PFSK-1 (cell line): Measurements from ENCODE around the gene NLN.

ENCODE experiments used
- FOXP2 ChIP-seq: optimal IDR thresholded peaks from 2 replicates; pipeline ENCODE3; 2011; ENCODE audit warnings: borderline replicate concordance, control low read depth, inconsistent platforms; ENCODE audit not compliant: insufficient read depth; ENCODE audit errors: extremely low read length, extremely low read depth
- POLR2AphosphoS5 ChIP-seq: IDR thresholded peaks from 2 replicates; pipeline ENCODE4 v1.6.1; 2012; ENCODE audit warnings: low read depth, mild to moderate bottlenecking, control low read depth, low read length, moderate library complexity
- SIN3A ChIP-seq: IDR thresholded peaks from 2 replicates; pipeline ENCODE4 v1.6.1; 2012; ENCODE audit warnings: mild to moderate bottlenecking, low read length, moderate library complexity, borderline replicate concordance; ENCODE audit not compliant: insufficient read depth
- TAF1 ChIP-seq: IDR thresholded peaks from 2 replicates; pipeline ENCODE4 v1.6.1; 2012; ENCODE audit warnings: low read length, control low read depth, borderline replicate concordance; ENCODE audit not compliant: insufficient read depth
- TF ChIP-seq, protein P1 (sequence below), 2 experiments: IDR thresholded peaks; 2 replicates each; pipeline versions ENCODE4 v1.6.1 to v1.8.0; 2011 to 2012; ENCODE audit warnings: low read depth in 2 of 2, low read length in 2 of 2, control low read depth in 1 of 2, inconsistent platforms in 1 of 2, mild to moderate bottlenecking in 1 of 2, moderate library complexity in 1 of 2; ENCODE audit not compliant: insufficient read depth in 1 of 2

NLN gene

DNA sequence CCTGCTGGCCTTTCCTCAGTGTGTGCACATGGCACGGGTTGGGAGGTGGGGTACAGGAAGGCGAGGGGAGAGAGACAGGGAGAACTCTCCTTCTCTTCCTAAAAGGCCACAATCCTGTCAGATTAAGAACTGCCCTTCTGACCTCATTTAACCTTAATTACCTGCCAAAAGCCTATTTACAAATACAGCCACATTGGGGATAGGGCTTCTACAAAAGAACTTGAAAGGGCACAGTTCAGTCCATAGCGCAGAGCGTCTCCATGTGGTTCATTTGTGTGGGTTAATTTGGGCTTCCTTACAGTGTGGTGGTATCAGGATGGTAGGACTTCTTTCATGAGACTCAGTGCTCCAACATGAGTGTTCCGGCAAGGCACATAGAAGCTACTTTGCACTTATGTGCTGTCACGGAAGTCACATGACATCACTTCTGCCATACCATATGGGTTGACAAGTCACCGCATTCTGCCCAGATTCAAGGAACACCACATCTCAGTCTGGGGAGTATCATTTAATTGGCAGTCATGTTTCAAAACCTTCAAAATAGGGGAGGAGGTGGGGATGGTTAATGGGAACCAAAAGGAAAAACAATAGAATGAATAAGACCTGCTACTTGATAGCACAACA lies 46.8 kb downstream of the NLN start:
- TF ChIP-seq SIN3A (no peak), FOXP2 (no peak), TAF1 (no peak), POLR2AphosphoS5 (no peak)
- TF ChIP-seq, protein P1, sequence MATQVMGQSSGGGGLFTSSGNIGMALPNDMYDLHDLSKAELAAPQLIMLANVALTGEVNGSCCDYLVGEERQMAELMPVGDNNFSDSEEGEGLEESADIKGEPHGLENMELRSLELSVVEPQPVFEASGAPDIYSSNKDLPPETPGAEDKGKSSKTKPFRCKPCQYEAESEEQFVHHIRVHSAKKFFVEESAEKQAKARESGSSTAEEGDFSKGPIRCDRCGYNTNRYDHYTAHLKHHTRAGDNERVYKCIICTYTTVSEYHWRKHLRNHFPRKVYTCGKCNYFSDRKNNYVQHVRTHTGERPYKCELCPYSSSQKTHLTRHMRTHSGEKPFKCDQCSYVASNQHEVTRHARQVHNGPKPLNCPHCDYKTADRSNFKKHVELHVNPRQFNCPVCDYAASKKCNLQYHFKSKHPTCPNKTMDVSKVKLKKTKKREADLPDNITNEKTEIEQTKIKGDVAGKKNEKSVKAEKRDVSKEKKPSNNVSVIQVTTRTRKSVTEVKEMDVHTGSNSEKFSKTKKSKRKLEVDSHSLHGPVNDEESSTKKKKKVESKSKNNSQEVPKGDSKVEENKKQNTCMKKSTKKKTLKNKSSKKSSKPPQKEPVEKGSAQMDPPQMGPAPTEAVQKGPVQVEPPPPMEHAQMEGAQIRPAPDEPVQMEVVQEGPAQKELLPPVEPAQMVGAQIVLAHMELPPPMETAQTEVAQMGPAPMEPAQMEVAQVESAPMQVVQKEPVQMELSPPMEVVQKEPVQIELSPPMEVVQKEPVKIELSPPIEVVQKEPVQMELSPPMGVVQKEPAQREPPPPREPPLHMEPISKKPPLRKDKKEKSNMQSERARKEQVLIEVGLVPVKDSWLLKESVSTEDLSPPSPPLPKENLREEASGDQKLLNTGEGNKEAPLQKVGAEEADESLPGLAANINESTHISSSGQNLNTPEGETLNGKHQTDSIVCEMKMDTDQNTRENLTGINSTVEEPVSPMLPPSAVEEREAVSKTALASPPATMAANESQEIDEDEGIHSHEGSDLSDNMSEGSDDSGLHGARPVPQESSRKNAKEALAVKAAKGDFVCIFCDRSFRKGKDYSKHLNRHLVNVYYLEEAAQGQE (IDR thresholded peaks at IDR 0.05; ENCODE audit: insufficient read depth in 1 of 2, low read depth in 2 of 2, low read length in 2 of 2) = no peak

DNA sequence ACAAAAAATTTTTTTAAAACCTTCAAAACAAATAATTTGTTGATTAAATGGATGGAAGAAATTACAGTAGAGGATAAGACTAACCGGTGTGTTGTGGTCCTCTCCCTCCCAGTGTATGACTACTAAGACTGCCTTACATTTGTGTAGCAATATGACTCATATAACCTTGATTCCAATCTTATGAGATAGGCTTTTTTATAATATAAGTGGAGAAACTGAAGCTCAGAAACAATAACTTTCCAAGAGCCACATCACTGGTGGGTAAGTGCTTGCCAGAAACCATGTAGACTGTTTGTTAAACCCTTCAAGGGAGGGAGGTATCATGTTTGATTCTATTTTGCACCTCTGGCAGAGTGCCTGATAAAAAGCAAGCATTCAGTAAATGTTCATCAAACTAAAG lies 47.5 kb downstream of the NLN start:
- TF ChIP-seq FOXP2 (no peak), POLR2AphosphoS5 (no peak), SIN3A (no peak), TAF1 (no peak)
- TF ChIP-seq, protein P1 (IDR thresholded peaks at IDR 0.05; ENCODE audit: insufficient read depth in 1 of 2, low read depth in 2 of 2, low read length in 2 of 2) = no peak

DNA sequence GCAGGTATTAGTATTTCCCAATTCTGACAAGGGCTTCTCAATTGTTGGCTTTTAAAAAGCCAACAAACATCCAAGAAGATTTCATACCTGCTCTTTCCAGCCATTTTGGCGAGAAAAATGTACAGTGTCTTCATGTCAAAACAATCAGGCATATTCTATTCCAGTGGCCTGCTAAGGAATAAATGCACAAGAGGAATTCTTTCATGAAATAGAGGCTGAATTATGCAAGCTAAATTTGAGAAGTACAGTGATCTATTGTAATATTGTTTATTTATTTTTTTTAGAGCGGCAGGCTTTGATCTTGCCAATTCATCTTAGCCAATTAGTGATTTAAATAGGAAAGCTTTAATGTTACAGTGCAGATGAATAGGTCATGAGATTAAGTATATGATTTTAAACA lies 49.3 kb downstream of the NLN start:
- no peak for TF ChIP-seq POLR2AphosphoS5
- TF ChIP-seq, protein P1 (IDR thresholded peaks at IDR 0.05; ENCODE audit: insufficient read depth in 1 of 2, low read depth in 2 of 2, low read length in 2 of 2) = no peak

DNA sequence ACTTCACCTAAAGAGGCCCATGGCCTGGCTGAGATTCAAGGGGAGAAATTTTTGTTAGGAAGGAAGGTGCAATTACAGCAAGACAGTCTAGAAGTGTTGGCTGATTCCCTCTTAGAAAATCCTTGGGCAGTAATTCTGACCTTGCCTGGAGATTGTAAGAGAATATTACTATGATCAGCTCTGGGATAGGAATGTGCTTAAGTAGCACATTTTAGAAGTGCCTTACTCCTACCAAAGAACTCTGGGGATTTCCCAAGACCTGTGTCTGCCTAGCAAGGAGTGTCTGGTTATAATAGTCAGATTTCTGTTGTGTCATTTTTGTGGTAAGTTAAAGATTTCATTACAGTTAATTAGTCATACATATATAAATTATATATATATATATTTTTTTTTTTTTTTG lies 52.3 kb downstream of the NLN start:
- TF ChIP-seq FOXP2 (no peak), SIN3A (no peak), POLR2AphosphoS5 (no peak), TAF1 (no peak)
- TF ChIP-seq, protein P1 (IDR thresholded peaks at IDR 0.05; ENCODE audit: insufficient read depth in 1 of 2, low read depth in 2 of 2, low read length in 2 of 2) = no peak

DNA sequence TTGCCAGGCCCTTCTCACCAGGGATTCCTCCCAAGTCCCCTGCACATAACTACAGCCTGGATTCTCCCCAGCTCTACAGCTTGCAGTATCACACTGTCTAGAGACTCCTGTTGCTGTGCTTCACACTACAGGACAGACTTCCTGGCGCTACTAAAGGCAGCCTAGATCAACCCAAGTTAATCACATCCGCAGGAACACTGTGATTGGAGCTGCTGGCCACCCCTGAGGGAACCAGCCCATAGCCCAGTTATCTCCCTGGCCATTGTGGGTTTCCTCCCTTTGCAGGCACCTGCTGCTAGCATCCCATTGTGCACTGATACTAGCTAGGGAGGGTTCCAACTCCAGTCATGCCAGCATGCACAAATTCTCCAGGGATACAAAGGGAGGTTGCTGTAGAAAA lies 53.5 kb downstream of the NLN start:
- TF ChIP-seq TAF1 = no peak
